Measurements from ENCODE around the gene ARGFX.

DNA sequence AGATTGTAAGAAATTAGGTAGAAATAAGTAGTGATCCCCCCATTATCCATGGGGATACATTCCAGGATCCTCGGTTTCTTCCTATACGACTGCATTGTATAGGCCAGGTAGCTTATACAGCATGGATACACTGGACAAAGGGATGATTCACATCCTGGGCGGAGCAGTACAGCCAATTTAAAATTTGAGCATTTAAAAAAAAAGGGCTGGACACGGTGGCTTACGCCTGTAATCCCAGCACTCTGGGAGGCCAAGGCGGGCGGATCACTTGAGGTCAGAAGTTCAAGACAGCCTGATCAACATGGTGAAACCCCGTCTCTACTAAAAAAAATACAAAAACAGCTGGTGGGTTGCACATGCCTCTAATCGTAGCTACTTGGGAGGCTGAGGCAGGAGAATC lies 976 bp upstream of the ARGFX start:
- no peak for TF ChIP-seq POLR2A (IDR thresholded peaks at IDR 0.05)
- no peak for TF ChIP-seq CTCF (IDR thresholded peaks at IDR 0.05)

Data from adrenal gland (tissue), 5 donors.